ENCODE measurements around the gene STK17B. TPM values are rescaled to one million over a fixed set of nuclear protein-coding genes. Genes with fewer than 3 reads are reported as not detected.
A peak's percentile ranks its signal among the peaks of the same experiment; 100 is the strongest.

Gene STK17B
- total and polyA plus RNA-seq, 4 donors = 17.1 to 30.0 (median 22.0) TPM

DNA sequence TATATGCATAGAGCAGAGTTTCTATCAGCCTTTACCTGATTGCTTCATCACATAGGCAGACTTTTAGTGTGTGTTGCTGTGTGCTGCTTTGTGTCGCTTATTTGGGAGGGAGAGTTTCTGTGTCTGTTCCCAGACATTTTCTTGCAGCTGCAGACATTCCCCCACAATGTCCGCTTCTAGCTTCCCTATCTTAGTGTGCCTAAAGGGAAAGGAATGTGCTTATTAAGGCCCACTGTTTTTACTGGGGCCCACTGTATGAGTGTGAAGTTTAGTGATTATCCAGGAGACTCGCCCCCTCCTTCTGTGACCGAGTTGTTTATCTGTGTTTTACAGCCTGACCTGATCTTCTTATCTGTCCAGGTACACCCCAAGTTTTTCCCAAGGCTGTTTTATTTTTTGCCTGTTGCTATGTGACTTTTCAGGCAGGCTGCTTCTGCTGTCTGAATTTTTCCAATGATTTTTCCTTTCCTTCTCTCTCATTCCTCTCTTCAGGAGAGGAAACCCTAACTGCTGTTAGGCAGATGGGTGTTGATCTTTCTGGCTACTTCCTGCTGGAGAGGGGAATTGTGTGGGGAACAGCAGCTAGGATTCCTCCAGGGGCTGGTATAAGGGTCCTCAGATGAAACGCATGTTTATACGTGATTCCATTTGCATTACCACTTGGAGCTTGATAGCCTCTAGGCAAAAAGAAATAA lies 47.6 kb downstream of the STK17B start:
- Histone ChIP-seq H3K4me1 (ENCODE audit: control insufficient read depth in 1 of 2, insufficient read depth in 2 of 2, low read length in 2 of 2) (peaks cover 0 to 4% of the 10 kb centered on the region in 2 donors), H3K27ac (ENCODE audit: low read depth in 1 of 2, low read length in 2 of 2) (peak overlapping the region in 1 of 2 donors; percentile 88), H3K4me3 (ENCODE audit: low read length in 2 of 2) (no peak overlapping the region), H3K27me3 (ENCODE audit: control insufficient read depth in 1 of 2, insufficient read depth in 2 of 2, low read length in 1 of 2) (no peaks in the 10 kb centered on the region), H3K36me3 (ENCODE audit: control insufficient read depth in 1 of 2, insufficient read depth in 2 of 2, low read length in 1 of 2) (no peaks in the 10 kb centered on the region), H3K9me3 (ENCODE audit: control insufficient read depth, low read length) (no peaks in the 10 kb centered on the region)
- DNase-seq (no peak), ATAC-seq (ENCODE audit: low FRiP score) (no peak)
- 20 to 21% methylated on average over 6 of the region's 6 CpGs for WGBS, 2 donors
- intact Hi-C loops (cut with DNase I) = no loop called here

DNA sequence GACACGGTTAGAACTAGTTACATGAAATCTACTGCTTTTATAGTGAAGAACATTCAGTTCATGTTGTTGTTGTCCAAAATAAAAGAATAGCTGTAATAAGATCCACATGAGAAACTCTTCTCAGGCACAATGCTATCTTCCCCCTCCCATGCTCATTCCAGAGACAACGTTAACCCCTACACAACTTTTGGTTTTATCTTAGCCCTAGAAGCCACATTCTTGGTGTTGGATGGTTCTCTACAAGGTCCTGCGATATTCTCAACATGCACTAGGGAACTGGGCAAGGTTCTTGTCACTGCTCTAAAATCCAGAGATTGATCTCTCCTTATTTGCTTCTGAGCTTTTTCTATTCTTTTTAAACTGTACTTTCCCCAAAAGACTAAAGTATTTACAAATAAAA lies 51.5 kb downstream of the STK17B start:
- ATAC-seq (ENCODE audit: low FRiP score) (no peak), DNase-seq (no peak)
- Histone ChIP-seq H3K36me3 (ENCODE audit: control insufficient read depth in 1 of 2, insufficient read depth in 2 of 2, low read length in 1 of 2) (no peaks in the 10 kb centered on the region), H3K27ac (ENCODE audit: low read depth in 1 of 2, low read length in 2 of 2) (no peak overlapping the region), H3K27me3 (ENCODE audit: control insufficient read depth in 1 of 2, insufficient read depth in 2 of 2, low read length in 1 of 2) (no peaks in the 10 kb centered on the region), H3K9me3 (ENCODE audit: control insufficient read depth, low read length) (no peaks in the 10 kb centered on the region), H3K4me3 (ENCODE audit: low read length in 2 of 2) (no peak overlapping the region), H3K4me1 (ENCODE audit: control insufficient read depth in 1 of 2, insufficient read depth in 2 of 2, low read length in 2 of 2) (no peaks in the 10 kb centered on the region)
- WGBS, 2 donors = 82 to 85% methylated on average over 3 of the region's 3 CpGs
- intact Hi-C loops (cut with DNase I) = no loop called here

DNA sequence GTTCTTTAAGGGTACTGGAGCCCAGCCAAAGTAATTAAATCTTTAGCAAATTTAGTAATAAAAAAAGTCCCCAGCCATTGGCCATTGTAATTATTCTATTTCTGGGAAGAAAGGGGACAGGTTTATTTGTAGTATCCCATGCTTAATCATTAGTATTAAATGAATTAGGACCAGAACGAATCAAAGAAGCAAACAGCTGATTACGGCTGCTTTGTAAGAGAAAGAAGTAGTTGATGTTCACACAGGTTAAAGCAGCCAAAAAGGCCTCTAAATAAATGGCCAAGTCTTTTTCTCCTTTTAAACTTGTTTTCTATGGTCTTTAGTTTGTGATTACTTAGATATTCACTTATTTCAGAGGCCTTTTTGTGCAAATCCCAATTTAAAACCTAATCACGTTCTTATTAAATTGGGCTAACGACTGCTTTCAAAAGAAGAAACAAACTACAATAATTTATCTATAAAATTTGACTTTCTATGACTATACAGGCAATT lies 54.1 kb downstream of the STK17B start:
- Histone ChIP-seq H3K27me3 (ENCODE audit: control insufficient read depth in 1 of 2, insufficient read depth in 2 of 2, low read length in 1 of 2) (no peaks in the 10 kb centered on the region), H3K4me1 (ENCODE audit: control insufficient read depth in 1 of 2, insufficient read depth in 2 of 2, low read length in 2 of 2) (peaks cover 0 to 3% of the 10 kb centered on the region in 2 donors), H3K27ac (ENCODE audit: low read depth in 1 of 2, low read length in 2 of 2) (no peak overlapping the region), H3K36me3 (ENCODE audit: control insufficient read depth in 1 of 2, insufficient read depth in 2 of 2, low read length in 1 of 2) (no peaks in the 10 kb centered on the region), H3K9me3 (ENCODE audit: control insufficient read depth, low read length) (no peaks in the 10 kb centered on the region), H3K4me3 (ENCODE audit: low read length in 2 of 2) (no peak overlapping the region)
- WGBS, 2 donors = 95 to 97% methylated on average over 4 of the region's 4 CpGs
- DNase-seq (no peak), ATAC-seq (ENCODE audit: low FRiP score) (no peak)
- intact Hi-C loops (cut with DNase I) = no loop called here

DNA sequence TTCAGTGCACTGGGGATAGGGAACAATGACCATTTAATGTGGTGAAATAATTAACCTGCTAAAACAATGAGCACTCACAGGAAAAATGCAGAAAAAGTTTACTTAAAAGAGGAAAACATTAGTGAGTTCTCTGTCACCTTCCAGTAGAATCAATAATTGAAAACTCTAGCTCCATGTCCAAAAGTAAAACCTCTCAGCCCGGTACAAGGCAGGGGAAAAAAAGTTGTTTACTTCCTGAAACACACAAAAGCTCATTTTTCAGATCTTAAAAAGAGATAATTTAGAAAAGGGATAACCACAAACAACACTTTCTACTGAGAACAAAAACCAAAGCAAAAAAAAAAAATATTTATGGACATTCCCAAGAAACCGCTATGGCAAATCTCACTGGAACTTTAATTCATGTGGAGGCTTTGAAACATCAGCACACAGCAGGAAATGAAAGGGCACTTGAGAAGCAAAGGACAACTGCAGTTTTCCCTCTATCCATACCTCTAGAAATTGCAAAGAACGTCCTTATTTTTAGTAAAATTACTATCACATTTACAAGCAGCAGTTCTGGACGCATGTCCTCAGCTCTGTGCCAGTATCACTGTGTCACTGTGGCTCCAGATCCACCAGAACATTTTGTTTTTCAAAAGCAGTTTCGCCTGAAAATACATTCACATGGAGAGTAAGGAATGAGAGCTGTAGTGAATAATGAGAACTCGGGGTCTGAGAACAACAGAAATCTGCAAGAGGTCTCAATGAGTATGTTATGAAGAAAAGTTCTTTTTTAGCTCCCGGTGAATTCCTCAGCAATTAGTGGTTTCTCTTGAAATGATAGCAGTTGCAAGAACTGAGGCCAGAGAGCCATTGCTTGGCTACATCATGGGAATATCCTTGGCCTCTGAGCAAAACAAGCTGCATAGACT lies 58.1 kb downstream of the STK17B start:
- 7 to 11% methylated on average over 7 of the region's 7 CpGs for WGBS, 2 donors
- ATAC-seq (ENCODE audit: low FRiP score) (peak; percentile 66), DNase-seq (no peak)
- Histone ChIP-seq H3K27ac (ENCODE audit: low read depth in 1 of 2, low read length in 2 of 2) (peak overlapping the region; percentile 36 to 81), H3K4me1 (ENCODE audit: control insufficient read depth in 1 of 2, insufficient read depth in 2 of 2, low read length in 2 of 2) (peaks cover 3 to 5% of the 10 kb centered on the region in 2 donors), H3K36me3 (ENCODE audit: control insufficient read depth in 1 of 2, insufficient read depth in 2 of 2, low read length in 1 of 2) (no peaks in the 10 kb centered on the region), H3K9me3 (ENCODE audit: control insufficient read depth, low read length) (no peaks in the 10 kb centered on the region), H3K27me3 (ENCODE audit: control insufficient read depth in 1 of 2, insufficient read depth in 2 of 2, low read length in 1 of 2) (no peaks in the 10 kb centered on the region), H3K4me3 (ENCODE audit: low read length in 2 of 2) (peak overlapping the region in 1 of 2 donors; percentile 26)
- intact Hi-C loops (cut with DNase I) = no loop called here

DNA sequence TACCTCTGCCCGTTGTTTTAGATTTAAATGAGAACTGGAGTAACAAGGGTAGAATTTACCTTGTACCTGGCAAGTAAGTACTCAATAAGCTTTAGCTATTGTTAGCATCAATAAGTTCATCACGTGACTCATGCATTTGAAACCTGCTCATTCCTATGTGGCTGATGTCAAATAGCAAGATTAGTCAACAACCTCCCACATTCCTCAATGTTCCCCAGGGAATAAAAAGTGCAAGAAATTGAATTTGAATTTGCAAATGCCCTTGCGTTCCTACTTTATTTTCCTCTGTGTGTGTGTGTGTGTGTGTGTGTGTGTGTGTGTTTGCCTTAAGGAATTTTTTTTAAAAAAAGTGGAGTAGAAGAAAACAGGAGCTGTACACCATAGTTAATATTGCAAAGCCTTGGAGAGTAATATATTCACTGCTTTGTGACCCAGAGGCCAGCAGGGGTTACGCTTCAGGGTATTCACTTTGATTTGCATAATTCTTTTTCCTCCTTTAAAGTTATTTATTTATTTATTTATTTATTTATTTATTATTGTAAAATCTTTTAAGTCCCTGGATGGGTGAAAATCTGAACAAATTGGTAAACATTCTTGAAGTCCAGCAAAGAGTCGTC lies 58.9 kb downstream of the STK17B start:
- Histone ChIP-seq H3K4me3 (ENCODE audit: low read length in 2 of 2) (no peak overlapping the region), H3K4me1 (ENCODE audit: control insufficient read depth in 1 of 2, insufficient read depth in 2 of 2, low read length in 2 of 2) (peaks cover 3 to 5% of the 10 kb centered on the region in 2 donors), H3K9me3 (ENCODE audit: control insufficient read depth, low read length) (no peaks in the 10 kb centered on the region), H3K27ac (ENCODE audit: low read depth in 1 of 2, low read length in 2 of 2) (no peak overlapping the region), H3K27me3 (ENCODE audit: control insufficient read depth in 1 of 2, insufficient read depth in 2 of 2, low read length in 1 of 2) (no peaks in the 10 kb centered on the region), H3K36me3 (ENCODE audit: control insufficient read depth in 1 of 2, insufficient read depth in 2 of 2, low read length in 1 of 2) (no peaks in the 10 kb centered on the region)
- no peak for ATAC-seq (ENCODE audit: low FRiP score)
- intact Hi-C loops (cut with DNase I) = no loop called here
- 50 to 52% methylated on average over 5 of the region's 5 CpGs for WGBS, 2 donors
- no peak for DNase-seq

DNA sequence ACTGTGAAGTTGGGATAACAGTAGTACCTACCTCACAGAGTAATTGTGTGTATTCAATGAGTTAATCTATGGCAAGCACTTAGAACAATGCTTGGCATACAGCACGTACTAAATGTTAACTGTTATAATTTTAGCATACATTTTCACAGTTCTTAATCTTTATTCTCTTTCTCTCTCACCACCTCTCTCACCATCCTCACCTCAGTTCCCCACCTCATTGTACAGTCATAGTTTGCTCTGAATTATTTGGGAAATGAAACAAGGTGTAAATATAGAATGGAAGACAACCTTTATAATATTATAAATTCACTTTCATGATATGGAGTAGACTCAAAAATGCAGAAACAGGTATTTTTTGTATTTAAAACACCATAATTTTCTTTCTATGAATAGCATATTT lies 62.8 kb downstream of the STK17B start:
- 50 to 62% methylated on average over 1 of the region's 1 CpG for WGBS, 2 donors
- ATAC-seq (ENCODE audit: low FRiP score) (no peak), DNase-seq (no peak)
- H3K4me1 ChIP-seq (ENCODE audit: control insufficient read depth in 1 of 2, insufficient read depth in 2 of 2, low read length in 2 of 2) = peaks cover 3 to 5% of the 10 kb centered on the region in 2 donors
- no peak overlapping the region for H3K27ac ChIP-seq (ENCODE audit: low read depth in 1 of 2, low read length in 2 of 2)
- H3K9me3 ChIP-seq (ENCODE audit: control insufficient read depth, low read length) = no peaks in the 10 kb centered on the region
- no peaks in the 10 kb centered on the region for H3K27me3 ChIP-seq (ENCODE audit: control insufficient read depth in 1 of 2, insufficient read depth in 2 of 2, low read length in 1 of 2)
- intact Hi-C loops (cut with DNase I) = no loop called here
- no peaks in the 10 kb centered on the region for H3K36me3 ChIP-seq (ENCODE audit: control insufficient read depth in 1 of 2, insufficient read depth in 2 of 2, low read length in 1 of 2)
- no peak overlapping the region for H3K4me3 ChIP-seq (ENCODE audit: low read length in 2 of 2)

DNA sequence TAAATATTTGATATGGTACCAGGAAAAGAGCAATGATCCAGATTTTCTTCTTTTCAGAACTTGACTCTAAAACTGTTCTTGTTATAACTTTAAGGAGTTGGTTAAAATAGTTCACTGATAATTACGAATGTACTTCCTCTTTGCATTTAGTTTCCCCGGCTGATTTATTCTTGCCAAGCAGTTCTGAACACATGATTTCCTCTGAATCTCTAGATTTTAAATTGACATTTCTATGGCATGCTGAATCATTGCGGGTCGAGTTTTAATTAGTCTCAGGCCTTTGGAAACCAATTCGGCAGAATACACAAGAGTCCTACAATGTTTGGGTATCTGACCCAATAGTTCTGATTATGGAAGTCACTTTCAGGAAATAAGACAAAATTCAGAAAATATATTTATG lies 65.4 kb downstream of the STK17B start:
- H3K9me3 ChIP-seq (ENCODE audit: control insufficient read depth, low read length) = no peaks in the 10 kb centered on the region
- intact Hi-C loops (cut with DNase I) = no loop called here
- H3K27ac ChIP-seq (ENCODE audit: low read depth in 1 of 2, low read length in 2 of 2) = no peak overlapping the region
- no peaks in the 10 kb centered on the region for H3K36me3 ChIP-seq (ENCODE audit: control insufficient read depth in 1 of 2, insufficient read depth in 2 of 2, low read length in 1 of 2)
- H3K4me1 ChIP-seq (ENCODE audit: control insufficient read depth in 1 of 2, insufficient read depth in 2 of 2, low read length in 2 of 2) = no peaks in the 10 kb centered on the region
- ATAC-seq (ENCODE audit: low FRiP score) (no peak), DNase-seq (no peak)
- no peaks in the 10 kb centered on the region for H3K27me3 ChIP-seq (ENCODE audit: control insufficient read depth in 1 of 2, insufficient read depth in 2 of 2, low read length in 1 of 2)
- no peak overlapping the region for H3K4me3 ChIP-seq (ENCODE audit: low read length in 2 of 2)
- WGBS, 2 donors = 58 to 59% methylated on average over 5 of the region's 5 CpGs

DNA sequence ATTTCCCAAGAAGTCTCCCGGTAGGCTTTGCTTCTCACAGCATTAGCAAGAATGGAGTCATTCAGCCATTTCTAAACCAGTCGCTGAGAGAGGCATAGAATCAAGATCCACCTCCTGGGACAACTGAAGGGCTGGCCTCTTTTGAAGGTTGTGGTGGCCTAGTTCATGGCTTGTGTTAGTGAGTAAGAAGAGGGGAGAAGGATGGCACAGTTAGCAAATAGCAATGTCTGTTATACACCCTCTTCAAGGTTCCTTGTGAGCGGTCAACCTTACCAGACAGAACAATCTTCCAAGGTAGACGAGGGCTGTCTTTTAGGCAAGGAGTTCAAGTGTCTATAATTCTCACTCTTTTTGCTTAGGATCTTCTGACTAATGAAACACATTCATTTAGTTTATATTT lies 67.3 kb downstream of the STK17B start:
- ATAC-seq (ENCODE audit: low FRiP score) (no peak), DNase-seq (no peak)
- Histone ChIP-seq H3K9me3 (ENCODE audit: control insufficient read depth, low read length) (no peaks in the 10 kb centered on the region), H3K36me3 (ENCODE audit: control insufficient read depth in 1 of 2, insufficient read depth in 2 of 2, low read length in 1 of 2) (no peaks in the 10 kb centered on the region), H3K27me3 (ENCODE audit: control insufficient read depth in 1 of 2, insufficient read depth in 2 of 2, low read length in 1 of 2) (no peaks in the 10 kb centered on the region), H3K4me3 (ENCODE audit: low read length in 2 of 2) (no peak overlapping the region), H3K4me1 (ENCODE audit: control insufficient read depth in 1 of 2, insufficient read depth in 2 of 2, low read length in 2 of 2) (no peaks in the 10 kb centered on the region), H3K27ac (ENCODE audit: low read depth in 1 of 2, low read length in 2 of 2) (no peak overlapping the region)
- intact Hi-C loops (cut with DNase I) = no loop called here
- 88 to 99% methylated on average over 4 of the region's 4 CpGs for WGBS, 2 donors

Data from aorta (tissue), 5 donors.